GM12874 (cell line): ENCODE measurements around the gene PRKCE.

Experiments used
- CTCF ChIP-seq: IDR thresholded peaks from 2 replicates; pipeline ENCODE4 v1.5.1; 2011; ENCODE audit warnings: low read depth, mild to moderate bottlenecking, control low read depth, low read length, moderate library complexity; ENCODE audit not compliant: insufficient read depth

Gene PRKCE

GRCh38 chr2:46184794-46185583 lies 533.5 kb downstream of the PRKCE start:
- TF ChIP-seq CTCF: 0 out of 2 replicates have a peak, but pooled peaks have one; percentile 9

- TF ChIP-seq CTCF: no peak
Observed at GRCh38 chr2:46187112-46187618, 535.7 kb downstream of the PRKCE start.

GRCh38 chr2:46188041-46188716 lies 536.7 kb downstream of the PRKCE start:
- TF ChIP-seq CTCF: no peak

GRCh38 chr2:46193356-46193755 lies 541.9 kb downstream of the PRKCE start:
- no peak for TF ChIP-seq CTCF

- no peak for TF ChIP-seq CTCF
Observed at GRCh38 chr2:46193855-46194254, 542.4 kb downstream of the PRKCE start.

GRCh38 chr2:46194856-46195255 lies 543.4 kb downstream of the PRKCE start:
- no peak for TF ChIP-seq CTCF

- no peak for TF ChIP-seq CTCF
Observed at GRCh38 chr2:46195819-46196218, 544.3 kb downstream of the PRKCE start.
